Erythroblast (primary cell): Measurements from ENCODE around the gene SHOC2.

Source experiments
- DNase-seq, 2 experiments: peaks; one replicate each; lab custom pipeline; 2025; lab: John Stamatoyannopoulos, UW
- GATA1 ChIP-seq: IDR thresholded peaks from 2 replicates; pipeline ENCODE4 v1.6.1; 2011; ENCODE audit warnings: low read depth, mild to moderate bottlenecking, control low read depth, low read length, moderate library complexity
- POLR2A ChIP-seq: IDR thresholded peaks from 2 replicates; pipeline ENCODE4 v1.6.1; 2011; ENCODE audit warnings: mild to moderate bottlenecking, low read length

The SHOC2 gene

GRCh38 chr10:110969183-110969582 lies 49.8 kb downstream of the SHOC2 start:
- no peak for TF ChIP-seq GATA1
- TF ChIP-seq POLR2A, result no peak
- no peak for DNase-seq

GRCh38 chr10:110971638-110972037 lies 52.2 kb downstream of the SHOC2 start:
- TF ChIP-seq POLR2A (no peak), GATA1 (no peak)
- DNase-seq, result no peak

GRCh38 chr10:110972231-110973134 lies 53.1 kb downstream of the SHOC2 start:
- no peak for DNase-seq
- TF ChIP-seq POLR2A (no peak), GATA1 (no peak)

GRCh38 chr10:110973400-110973799 lies 54.0 kb downstream of the SHOC2 start:
- DNase-seq, result no peak

GRCh38 chr10:110976577-110976976 lies 57.2 kb downstream of the SHOC2 start:
- DNase-seq, result no peak
- TF ChIP-seq GATA1 (no peak), POLR2A (no peak)

More at GRCh38 chr10:110973400-110973799, 54.0 kb downstream of the SHOC2 start:
- TF ChIP-seq POLR2A, result no peak

GRCh38 chr10:110977662-110978061 lies 58.3 kb downstream of the SHOC2 start:
- DNase-seq, result no peak
- TF ChIP-seq POLR2A, result no peak
- TF ChIP-seq GATA1, result no peak

- no peak for DNase-seq
- TF ChIP-seq GATA1, result no peak
- TF ChIP-seq POLR2A, result no peak
Observed at GRCh38 chr10:110978204-110978603, 58.8 kb downstream of the SHOC2 start.

GRCh38 chr10:110979611-110980010 lies 60.2 kb downstream of the SHOC2 start:
- no peak for DNase-seq
- no peak for TF ChIP-seq POLR2A
- TF ChIP-seq GATA1, result no peak

GRCh38 chr10:110980807-110981206 lies 61.4 kb downstream of the SHOC2 start:
- no peak for TF ChIP-seq GATA1
- no peak for TF ChIP-seq POLR2A
- DNase-seq, result no peak

- TF ChIP-seq GATA1 (no peak), POLR2A (no peak)
- no peak for DNase-seq
Observed at GRCh38 chr10:110983466-110983865, 64.1 kb downstream of the SHOC2 start.

- DNase-seq, result no peak
Observed at GRCh38 chr10:110985497-110986275, 66.3 kb downstream of the SHOC2 start.

GRCh38 chr10:110989016-110989415 lies 69.6 kb downstream of the SHOC2 start:
- TF ChIP-seq POLR2A (no peak), GATA1 (no peak)
- no peak for DNase-seq

More at GRCh38 chr10:110985497-110986275, 66.3 kb downstream of the SHOC2 start:
- TF ChIP-seq POLR2A (no peak), GATA1 (no peak)

GRCh38 chr10:110992006-110992800 lies 72.8 kb downstream of the SHOC2 start:
- TF ChIP-seq POLR2A, result no peak
- no peak for TF ChIP-seq GATA1
- DNase-seq, result no peak
